GM23248 (cell line): Measurements from ENCODE around the gene KLHDC4.

Source experiments
- EZH2 ChIP-seq: fragments of 200-600 bp; sonication (generic); IDR thresholded peaks from 2 replicates; pipeline ENCODE4 v1.6.1; 2018; ENCODE audit warnings: antibody characterized with exemption, mild to moderate bottlenecking; ENCODE audit not compliant: insufficient read depth, poor library complexity, severe bottlenecking
- EZH2phosphoT487 ChIP-seq: fragments of 200-600 bp; sonication (generic); IDR thresholded peaks from 2 replicates; pipeline ENCODE4 v1.6.1; 2018; ENCODE audit warnings: antibody characterized with exemption, moderate library complexity, mild to moderate bottlenecking, low read depth; ENCODE audit not compliant: insufficient read depth

- TF ChIP-seq EZH2 (no peak), EZH2phosphoT487 (no peak)
Observed at GRCh38 chr16:87733190-87733589, 32.6 kb downstream of the KLHDC4 start.
